GM19395 (cell line): ENCODE data around the gene DPP10.

Experiments used
- ATAC-seq: cut with Tn5 transposase; IDR thresholded peaks from one replicate; pipeline ENCODE4 v1.9.1; 2021; ENCODE audit warnings: mild to moderate bottlenecking, moderate library complexity; ENCODE audit not compliant: unreplicated experiment

Gene DPP10

DNA sequence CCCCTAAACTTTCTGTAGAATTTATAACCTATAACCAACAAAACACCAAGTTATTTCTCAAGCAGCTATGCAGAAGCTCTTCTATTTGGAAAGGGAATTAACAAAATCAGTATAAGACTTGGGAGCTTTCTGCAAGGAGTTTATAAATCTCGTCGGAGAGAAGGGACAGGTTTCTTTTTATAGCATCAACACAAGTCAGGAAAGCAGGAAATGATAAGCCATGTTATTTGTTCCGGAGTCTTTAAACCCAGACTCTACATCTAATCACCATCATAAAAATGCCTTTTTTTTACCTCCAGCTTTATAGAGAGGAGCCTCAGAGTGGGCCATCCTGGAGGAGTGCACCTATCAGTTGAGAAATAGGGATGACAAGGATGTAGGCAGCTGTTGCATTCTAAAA lies 137.1 kb downstream of the DPP10 start:
- ATAC-seq = no peak

DNA sequence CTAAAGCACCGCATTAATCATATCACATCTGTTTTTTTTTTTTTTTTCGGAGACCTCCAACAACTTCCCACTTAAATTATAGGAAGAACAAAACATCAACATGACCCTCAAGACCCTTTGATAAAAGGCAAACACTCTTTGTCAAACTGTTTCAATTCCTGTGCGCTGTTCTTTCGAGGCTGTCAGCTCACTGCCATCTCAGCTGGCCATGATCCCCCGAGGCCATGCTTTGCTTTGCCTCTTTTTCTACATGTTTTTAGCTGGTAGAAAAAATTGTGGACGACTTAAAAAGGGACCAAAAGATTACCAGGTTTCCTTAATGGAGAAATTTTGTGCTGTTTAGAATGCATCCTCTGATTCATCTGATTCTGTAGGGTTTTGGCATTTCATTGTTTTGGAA lies 138.2 kb downstream of the DPP10 start:
- no peak for ATAC-seq

DNA sequence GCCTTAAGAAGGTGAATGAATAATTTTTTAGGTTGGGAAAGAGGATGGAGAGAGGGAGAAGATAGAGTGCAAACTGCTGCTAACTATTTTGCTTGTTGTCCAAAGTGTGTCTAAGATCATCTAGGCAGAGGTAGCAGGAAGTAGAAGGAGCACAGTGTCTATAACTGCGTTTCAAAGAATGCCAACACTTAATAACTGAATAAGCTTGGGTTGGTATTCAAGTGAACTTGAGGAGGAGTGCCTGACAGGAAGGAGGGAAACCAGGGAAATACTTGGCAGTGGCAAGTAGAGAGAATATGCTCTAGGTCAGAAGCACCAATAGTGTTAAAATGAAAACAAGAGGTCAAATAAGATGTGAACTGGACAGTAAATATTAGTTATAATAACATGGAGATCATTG lies 155.9 kb downstream of the DPP10 start:
- ATAC-seq = no peak

DNA sequence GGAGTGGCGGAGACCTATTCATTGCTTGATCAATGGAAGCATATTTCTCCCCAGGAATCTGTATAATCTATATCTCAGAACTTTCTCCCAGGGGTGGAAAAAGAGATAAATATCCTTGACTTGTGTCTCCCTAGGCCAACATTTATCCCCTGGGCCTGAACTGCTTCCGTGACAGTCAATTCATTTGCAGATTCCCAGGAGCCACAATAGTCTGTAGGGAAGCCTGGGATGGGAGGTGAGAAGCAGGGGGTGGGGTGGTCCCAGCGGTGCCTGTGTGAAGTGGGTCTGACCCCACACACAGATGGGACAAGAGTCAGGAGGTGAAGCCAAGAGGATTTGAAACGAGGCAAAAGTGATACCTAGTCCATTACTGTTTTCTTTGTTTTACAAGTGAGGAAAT lies 166.8 kb downstream of the DPP10 start:
- no peak for ATAC-seq

DNA sequence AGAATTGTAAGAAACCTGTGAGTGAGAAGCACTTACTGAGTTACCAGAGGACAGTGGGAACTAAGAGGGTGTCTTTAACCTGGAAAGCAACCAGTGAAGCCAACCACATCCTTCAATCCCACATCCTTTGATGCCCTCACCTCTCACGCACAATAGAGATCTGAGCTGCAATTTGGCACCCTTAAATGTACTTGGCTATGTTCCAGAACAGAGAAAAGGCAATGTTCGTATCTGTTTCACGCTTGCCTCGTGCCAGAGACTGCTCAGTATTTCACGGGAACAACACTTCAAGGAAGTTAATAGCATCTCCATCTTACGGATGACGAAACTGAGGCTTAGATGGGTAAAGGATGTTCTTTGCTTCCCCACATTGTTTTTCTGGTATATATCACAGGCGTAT lies 167.4 kb downstream of the DPP10 start:
- ATAC-seq = no peak

DNA sequence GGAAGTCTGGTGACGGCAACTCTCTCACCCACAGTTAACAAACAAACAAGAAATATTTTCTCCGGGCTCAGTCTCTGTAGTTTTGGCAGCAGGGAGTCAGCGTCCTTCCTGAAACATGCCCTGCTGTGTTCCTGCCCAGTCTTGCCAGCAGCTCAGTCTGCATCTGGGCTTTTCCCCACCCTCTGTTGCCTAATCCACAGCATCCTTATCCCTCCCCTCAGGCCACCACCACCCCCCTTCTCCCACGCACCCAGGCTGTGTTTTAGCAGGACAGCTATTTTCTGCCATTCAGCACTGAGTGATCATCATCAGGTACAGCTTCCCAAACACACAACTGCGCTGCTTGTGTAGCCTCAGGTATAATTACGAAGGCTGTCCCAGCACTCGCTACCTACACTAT lies 168.2 kb downstream of the DPP10 start:
- ATAC-seq = no peak

DNA sequence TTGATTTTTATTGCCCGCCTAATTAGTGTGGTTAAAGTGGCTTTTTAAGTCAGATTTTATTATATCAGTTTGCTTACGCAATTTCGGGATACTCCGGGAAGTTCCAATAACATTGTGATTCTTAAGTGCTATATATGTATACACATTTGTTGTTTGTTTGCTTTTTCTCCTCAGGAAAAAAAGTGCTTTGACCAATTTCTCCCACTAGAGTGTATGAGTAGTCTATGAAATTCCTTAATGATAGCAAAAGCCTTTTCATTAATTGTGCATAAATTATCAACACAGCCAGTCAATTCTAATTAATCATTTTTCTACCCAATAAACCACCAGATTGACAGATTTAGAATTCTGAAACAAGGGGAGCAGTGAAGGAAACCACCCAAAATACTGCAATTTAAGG lies 172.2 kb downstream of the DPP10 start:
- ATAC-seq = no peak

DNA sequence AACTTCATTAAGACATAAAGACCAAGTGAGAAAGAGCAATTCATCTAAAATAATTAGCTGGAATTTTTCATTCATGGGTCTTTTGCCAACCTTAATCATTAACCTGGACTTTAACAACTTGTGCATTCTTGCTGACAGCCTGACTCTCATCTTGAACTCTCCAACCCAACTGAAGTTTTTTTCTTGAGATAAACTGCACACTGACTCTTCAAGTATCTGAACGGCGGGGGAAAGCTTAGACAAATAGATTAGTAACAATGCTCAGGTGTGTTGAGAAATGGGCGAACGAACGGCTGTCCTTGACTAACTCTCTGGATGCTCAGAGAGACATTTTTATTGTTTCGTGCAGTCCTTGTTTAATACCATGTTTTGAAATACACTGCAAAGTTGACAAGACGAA lies 186.0 kb downstream of the DPP10 start:
- no peak for ATAC-seq

DNA sequence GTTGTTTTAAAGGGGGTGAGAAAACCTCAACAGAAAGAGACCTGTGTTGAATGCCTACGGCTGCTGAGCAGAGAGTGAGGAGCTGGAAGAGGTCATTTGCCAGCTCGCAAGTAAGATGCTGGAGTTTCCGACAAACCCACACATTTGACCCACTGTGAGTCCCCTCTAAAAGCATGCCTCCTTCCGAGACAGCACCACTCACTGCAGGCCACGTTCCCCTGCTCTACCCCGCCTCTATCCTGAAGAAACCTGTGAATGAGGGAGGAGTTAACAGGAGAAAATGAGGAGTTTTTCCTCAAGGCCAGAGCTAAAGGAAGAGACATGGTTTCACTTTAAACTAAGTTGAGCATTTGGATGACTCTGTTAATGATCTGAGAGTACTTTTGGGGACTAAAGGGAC lies 188.7 kb downstream of the DPP10 start:
- no peak for ATAC-seq

DNA sequence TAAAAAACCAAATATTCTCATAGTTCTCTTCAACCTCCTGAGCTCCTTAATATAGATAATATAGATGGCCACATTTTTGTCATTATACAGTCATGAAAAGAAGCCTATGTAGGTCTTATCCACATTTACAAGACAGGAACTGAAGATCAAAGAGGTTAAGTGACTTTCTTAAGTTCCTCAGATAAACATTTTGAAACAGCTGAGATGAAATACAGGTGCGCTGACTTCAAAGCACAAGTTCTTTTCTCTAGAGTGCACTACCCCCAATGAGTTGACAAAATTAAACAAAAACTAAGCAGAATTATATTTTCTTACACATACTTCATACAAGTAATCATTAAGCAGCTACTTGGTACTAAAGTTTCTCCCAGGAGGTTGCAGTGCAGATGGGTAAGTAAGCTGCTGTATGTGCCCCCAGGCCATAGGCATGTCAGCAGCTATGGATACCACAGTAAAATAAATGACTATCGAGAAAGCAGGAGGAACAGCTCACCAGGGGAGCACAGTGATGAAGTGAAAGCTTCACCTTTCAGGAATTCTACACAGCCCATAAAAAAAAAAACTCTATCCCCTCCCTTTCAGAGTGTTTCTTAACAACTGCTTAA lies 199.8 kb downstream of the DPP10 start:
- no peak for ATAC-seq

DNA sequence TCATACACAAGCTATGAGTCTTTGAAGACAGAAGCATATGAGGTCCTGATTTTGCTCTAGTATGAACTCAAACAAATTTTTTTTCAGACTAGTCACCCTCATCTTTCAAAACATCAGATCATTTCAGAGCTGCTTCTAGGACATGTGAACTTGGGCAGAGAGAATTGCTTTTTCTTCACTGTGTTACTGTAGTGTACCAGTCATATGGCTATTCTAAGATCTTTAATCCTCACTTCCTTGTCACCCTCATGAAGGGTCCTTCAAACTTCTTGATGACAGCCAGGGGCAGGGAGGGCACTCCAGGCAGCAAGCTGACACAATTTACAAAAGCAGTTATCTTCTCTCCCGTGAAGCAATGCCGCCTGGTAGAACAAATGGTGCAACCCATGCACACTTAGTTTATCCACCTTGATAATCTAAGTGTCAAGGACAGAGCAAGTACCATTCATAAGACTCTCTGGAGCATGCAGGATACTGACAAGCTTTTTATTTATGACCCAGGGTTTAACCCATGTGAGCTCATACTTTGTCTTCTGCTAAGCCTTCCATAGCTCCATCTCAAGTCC lies 200.6 kb downstream of the DPP10 start:
- no peak for ATAC-seq

DNA sequence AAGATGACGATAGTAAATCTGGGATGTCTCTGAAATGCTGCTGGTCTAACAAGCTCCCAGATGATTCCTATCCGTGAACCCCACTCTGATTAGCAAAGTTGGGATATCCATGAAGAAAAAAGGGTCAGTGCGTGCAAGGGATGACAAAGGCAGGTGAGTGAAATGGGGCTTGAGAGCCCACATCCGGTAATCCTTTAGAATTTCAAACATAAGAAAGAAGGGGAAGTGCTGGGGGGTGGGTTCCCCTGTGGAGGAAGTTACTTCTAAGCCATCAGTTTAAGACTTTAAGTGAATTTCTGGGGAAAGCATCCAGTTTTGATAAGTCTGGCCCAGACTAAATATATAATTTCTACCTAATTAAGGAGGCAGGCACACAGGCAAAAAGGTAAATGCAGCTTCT lies 209.5 kb downstream of the DPP10 start:
- no peak for ATAC-seq

DNA sequence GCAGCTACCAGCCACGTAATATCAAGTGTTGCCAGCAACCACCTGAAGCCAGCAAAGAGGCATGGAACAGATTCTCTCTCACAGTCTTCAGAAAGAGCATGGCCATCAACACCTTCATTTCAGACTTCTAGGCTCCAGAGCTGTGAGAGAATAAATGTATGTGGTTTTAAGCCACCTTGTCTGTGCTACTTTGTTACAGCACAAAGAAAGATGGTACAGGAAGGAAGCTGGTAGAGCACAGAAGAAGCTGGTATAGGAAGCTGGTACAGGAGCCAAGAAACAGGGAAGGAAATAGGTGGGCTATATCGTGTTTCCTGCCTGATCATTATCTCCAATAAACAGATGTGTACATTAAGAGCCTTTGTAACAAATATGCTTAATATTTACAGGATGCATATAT lies 217.4 kb downstream of the DPP10 start:
- ATAC-seq = no peak

DNA sequence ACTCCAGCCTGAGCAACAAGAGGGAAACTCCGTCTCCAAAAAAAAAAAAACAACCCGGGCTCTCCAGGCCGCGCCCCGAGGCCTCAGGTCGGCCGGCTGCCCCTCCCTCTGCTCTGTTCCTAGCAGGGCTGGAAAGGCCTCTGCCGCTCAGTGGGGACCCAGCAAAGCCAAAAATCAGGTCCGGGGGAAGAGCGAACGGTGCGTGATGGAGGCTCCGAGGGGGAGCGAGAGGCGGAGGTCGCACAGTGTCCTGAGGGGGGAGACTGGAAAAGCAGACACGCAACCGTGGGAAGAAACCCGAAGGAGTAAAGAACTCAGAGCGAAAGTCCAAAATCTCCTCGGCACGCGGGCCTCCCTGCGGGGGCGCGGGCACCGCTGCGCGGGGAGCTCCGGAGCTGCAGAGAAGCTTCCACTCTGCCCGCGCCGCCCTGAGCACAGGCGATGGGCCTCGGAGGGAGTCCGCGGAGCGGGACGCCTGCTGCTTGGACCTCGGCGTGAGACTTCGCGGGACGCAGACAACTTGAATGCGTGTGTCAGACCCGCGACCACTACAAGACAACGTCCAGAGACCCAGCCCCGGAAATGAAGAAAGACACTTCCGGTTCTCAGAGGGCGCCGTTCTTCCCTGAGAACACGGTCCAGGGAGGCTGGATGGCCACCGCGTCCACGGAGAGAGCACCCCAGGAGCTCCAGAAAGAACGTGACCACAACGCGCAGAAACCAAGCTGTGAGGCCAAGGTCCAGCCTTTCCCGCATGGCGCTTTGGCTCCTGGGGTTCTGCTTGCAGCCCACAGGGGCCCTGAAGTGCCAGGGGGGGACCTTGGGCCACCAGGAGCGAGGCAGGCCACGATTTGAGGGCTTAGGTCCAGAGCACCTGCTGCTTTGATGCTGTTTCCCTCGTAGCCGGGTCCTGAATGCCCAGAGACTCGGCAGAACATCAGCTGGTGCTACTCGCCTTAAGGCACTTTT lies 219.8 kb downstream of the DPP10 start:
- ATAC-seq = no peak

DNA sequence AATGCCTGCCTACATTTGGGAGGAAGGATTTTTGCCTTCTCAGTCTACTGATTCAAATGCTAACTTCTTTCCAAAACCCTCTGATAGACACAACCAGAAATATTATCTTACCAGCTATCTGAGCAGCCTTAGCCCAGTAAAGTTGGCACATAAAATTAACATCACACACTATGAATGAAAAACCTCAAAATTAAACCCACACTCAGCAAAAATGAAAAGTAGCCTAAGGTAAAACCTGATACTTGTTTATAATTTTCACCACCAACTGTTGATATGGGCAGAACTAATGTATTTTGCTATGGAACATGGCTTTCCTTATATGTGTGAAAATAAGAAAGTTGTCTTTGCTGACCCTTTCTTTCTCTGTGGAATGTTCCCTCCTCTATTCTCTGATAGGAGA lies 226.0 kb downstream of the DPP10 start:
- ATAC-seq = no peak

DNA sequence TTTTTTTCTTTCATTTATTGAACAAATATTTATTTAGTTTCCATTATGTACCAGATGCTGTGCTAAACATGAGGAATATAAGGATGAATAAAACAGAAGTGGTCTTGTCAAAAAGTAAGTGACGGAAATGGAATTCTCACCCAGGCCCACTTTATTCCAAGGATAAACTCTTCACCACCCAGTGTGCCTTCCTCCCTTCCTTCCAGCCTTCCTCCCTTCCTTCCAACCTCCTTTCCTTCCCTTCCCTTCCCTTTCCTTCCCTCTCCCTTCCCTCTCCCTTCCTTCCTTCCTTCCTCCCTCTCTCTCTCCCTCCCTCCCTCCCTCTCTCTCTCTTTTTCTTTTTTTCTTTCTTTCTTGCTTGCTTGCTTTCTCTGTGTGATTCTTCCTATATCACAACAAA lies 240.8 kb downstream of the DPP10 start:
- no peak for ATAC-seq

DNA sequence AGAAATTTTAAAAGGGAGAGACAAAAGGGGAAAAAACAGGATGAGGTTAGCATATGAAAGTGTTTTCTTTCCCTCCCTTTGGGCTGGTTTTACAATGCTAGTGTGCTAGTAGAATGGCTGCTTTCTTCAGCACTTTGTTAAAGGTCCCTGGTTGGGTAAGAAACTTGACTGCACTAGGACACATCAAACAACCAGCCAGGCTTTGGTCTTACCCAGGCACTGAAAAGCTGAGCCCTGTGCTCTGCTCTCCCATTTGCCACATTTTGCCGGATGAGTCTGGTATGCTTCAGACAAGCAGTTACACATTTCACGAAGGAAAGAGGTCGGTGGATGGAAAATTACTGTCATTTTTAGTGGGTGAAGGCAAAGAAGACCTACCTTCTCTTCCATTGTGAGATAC lies 242.0 kb downstream of the DPP10 start:
- no peak for ATAC-seq

DNA sequence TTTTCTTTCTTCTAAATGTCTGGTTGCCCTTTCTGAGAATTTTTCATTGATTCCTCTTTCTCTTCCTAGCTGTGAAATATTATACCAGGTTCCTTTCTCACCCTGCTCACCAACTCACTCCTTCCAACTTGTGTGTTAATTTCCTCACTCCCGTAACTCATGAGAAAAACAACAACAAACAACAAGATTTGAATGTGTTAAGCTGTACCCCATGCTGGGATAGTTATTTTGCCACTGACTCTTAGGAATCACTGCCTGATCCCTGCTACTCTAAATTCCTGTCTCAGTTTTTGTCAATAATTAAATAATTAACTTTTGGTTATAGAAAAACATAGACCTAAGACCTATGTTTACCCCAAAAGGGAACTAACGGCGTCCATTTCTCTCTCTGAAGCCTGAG lies 242.7 kb downstream of the DPP10 start:
- no peak for ATAC-seq

DNA sequence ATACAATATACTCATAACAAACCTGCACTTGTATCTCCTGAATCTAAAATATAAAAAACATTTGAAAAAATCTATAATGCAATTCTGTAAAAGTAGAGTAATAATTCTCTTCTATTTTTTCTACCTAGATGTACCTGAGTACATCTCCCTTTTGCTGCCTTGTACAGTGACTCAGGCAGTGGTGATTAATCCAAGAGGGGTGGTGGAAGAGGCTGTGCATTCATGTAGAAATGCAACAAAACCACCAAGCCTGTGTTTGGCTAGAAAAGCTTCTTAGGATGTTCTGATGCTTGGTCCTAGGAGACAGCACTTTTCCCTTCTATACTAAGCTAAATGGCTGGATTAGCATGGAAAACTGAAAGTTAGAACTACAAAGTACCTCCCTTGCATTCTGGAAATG lies 245.8 kb downstream of the DPP10 start:
- no peak for ATAC-seq

DNA sequence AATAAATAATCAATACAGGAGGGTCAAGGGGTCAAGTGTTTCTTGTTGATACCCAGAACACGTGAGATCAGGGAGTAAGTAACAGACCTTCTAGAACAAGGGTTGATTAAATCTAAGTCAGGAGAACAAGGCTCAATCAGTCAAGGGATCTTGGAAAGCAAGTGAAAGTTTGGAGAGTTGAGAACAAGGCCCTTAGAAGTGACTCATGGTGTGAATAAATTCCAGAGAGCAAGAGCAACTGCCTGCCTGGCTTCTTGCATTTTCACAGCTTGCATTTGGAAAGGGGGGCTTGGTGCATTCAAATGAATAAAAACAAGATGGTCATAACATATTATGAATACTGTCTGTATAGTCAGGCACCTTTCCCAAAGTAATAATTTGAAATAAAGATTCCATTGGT lies 256.1 kb downstream of the DPP10 start:
- no peak for ATAC-seq

DNA sequence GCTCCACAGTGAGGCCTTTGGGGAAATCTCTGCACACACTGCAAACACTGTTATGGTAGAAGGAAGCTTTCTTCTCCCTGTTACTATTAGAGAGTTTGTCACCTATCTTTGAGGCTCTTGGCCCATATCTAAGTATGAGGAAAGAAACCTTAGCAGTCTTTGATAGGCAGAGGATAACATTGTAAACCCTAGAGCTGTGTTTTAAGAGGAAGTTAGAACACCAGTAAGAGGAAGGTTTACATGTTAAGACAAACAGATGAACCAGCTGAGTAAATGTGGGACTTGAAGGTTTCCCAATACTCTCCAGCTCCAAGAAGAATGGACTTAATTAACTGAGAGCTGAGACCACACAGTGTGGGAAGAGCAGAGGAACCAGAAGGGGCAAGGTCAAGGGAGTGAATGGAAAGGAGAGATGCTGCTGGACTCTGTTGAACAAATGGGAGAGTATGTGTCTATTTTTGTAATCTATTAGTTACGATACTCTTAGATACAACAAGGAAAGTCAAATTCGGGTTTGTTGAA lies 257.0 kb downstream of the DPP10 start:
- ATAC-seq = no peak

DNA sequence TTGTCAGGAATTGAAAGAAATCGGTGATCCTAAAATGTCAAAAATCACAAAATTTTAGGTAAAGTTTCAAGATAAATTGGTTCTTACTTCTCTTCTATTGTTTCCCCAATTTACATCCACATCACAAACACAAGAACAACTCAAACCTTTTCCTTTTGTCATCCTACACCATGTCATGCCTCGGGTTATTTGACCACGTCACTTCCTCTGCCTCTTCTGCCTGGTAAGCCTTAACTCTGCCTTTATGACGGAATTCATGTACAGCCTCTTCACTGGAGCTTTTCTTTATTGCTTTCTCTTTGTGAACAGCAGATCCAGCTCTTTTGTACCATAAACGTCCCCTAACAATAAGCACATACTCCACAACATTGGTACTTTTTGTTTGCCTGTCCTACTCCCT lies 258.0 kb downstream of the DPP10 start:
- no peak for ATAC-seq
